Left cardiac atrium (tissue), 4 donors: ENCODE results near the gene ITSN1. TPM values are rescaled to one million over a fixed set of nuclear protein-coding genes. Genes with fewer than 3 reads are reported as not detected.
A peak's percentile ranks its signal among the peaks of the same experiment; 100 is the strongest.

ENCODE experiments used
- ATAC-seq, 2 donors: fragments of 200-7000 bp; cut with Tn5 transposase; one replicate each; pipeline ENCODE4 v1.9.1; 2020; ENCODE audit warnings: mild to moderate bottlenecking in 2 of 2, moderate library complexity in 2 of 2
- DNase-seq: peaks from one replicate; pipeline ENCODE4 v3.0.0-alpha.2; 2020
- intact Hi-C, 2 donors: fragments of 100-400 bp; cut with DNase I; formaldehyde crosslinking; loops; one replicate each; pipeline versions ENCODE4 v1.14.1 to v1.15.1; 2022 to 2023
- total RNA-seq, 2 donors: library from RNA; stranded (reverse); fragmentation: NEBNext Ultra II Directional; extraction: Animal tissue kit (Norgen Biotek cat#: 25700); gene quantifications; one replicate each; pipeline ENCODE4 v1.2.1, GENCODE V29; 2021
- donor health status: DM: no; HTN: yes; CAD: no.
- donor health status: DM: no; HTN: yes; CAD: no; lungs with severe emphysema.
- donor health status: DM: yes; HTN: yes; CAD: no.
- donor health status: Dilated cardiomyopathy.

The ITSN1 gene
- total RNA-seq, 2 donors from 2014 or later = 59.2 to 75.3 TPM

DNA sequence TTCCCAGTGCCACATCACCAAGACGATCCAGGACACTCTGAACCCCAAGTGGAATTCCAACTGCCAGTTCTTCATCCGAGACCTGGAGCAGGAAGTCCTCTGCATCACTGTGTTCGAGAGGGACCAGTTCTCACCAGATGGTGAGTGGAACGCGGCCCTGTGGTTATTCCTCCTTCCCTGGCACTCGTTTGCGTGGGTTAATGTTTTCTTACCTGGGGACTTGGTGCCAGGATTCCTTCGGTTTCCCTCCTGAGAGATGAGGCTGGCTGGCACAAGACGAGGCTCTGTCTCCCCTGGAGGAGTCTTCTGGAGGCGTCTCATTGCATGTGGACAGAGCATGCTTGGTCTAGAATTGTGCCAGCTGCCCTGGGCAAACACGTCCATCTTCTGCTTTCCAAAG lies 244.0 kb downstream of the ITSN1 start:
- ATAC-seq = no peak
- intact Hi-C loops = no loop called here
- DNase-seq = no peak

DNA sequence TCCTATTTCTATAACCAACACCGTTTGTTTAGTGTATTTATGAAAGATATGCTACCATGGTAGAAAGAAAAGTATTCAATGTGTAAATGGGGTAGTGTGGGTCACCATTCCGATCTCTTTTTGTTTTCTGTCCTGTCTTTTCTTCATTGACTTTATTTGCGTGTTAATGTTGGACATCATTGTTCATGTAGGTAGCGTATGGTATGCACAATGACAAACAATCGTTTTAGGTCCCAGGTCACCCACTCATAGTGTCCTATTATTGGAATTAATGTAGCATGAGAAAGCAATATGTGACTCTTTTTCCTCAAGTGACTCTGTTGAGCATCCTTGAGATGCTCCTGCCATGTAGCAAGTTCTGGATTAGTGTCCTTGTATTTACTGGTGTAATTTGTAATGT lies 247.9 kb downstream of the ITSN1 start:
- intact Hi-C loops = loop anchor here in 1 of 2 donors (10.0 kb wide), 1 partner anchor 245 kb away; the partner anchor contains the start of genes CRYZL1 and ITSN1
- no peak for ATAC-seq
- DNase-seq = no peak

DNA sequence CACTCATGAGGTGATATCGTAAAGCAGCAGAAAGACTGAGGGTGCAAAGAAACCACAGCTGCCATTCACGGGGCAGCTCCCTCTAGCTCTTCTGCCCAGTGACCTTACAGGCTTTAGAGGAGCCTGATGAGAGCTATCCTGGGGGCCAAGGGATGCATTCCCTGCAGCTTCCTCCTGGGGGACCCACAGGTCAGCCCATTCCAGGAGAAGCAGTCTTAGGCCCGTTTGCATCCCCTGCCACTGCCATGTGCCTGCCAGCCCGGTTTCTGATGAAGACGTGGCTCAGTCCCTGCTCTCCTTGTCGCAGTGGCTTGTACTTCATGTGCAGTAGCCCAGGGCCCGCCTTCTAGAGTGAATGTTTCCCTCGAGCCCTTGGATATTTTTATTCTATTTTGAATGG lies 250.6 kb downstream of the ITSN1 start:
- intact Hi-C loops = loop anchor here in 1 of 2 donors (10.0 kb wide), 1 partner anchor 248 kb away; the partner anchor contains the start of genes CRYZL1 and ITSN1
- DNase-seq = no peak
- no peak for ATAC-seq

DNA sequence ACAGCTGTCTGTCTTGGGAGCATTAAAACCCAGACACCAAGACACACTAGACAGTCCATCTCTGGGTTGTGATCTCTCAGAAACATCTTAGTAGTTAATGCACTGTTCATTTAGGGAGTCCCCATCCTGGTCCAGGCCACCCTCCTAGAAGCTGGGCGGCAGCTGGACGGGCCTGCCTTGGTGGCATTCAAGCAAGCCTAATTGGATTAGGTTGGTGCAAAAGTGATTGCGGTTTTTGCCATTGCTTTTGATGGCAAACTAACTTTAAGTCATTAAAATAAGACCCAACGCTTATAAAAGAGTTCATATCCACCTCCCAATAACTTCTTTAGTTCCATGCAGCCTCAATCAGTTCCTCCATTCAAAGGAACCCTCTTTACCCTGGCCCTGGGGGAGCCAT lies 251.6 kb downstream of the ITSN1 start:
- DNase-seq (no peak), ATAC-seq (no peak)
- intact Hi-C loops = loop anchor here in 1 of 2 donors (10.0 kb wide), 1 partner anchor 249 kb away; the partner anchor contains the start of genes CRYZL1 and ITSN1

DNA sequence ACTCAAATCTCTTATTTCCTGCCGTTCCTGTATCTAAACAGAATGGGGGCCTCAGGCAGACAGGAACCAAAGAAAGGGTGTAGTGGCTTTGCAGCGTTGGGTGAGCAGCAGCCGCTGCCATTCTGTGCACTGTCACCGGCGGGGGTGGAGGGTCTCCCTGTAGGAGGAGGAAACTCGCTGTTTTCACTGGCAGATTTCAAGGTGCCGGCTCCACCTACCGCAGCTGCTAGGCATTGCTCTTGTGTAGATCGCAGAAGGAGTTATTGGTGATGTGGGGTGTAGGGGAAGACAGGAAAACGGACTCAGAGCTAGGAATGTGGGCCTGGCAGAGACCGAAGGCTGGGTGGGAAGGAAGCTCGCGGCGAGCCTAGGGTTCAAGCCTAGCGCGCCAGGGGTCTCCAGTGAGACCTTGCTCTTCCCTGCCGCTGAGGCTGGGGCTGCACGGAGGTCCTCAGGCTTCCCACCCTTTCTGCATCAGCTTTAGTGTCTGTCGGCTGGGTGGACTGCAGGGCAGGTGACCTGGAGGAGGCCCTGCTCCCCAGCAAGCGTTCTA lies 252.5 kb downstream of the ITSN1 start:
- DNase-seq = peak; percentile 84
- ATAC-seq = peak; percentile 93 to 95

DNA sequence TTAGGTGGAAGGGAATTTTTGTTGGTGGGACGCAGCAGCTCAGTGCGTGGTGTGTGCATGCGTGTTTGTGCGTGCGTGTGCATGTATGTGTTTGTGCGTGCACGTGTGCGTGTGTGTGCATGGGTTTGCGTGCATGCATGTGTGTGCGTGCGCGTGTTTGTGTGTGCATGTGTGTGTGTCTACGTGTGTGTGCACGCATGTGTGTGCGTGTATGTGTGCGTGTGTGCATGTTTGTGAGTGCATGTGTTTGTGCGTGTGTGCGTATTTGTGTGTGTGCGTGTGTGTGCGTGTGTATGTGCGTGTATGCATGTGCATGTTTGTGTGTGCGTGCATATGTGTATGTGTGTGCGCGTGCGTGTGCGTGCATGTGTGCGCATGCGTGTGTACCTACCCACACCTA lies 253.1 kb downstream of the ITSN1 start:
- ATAC-seq (no peak), DNase-seq (no peak)
- intact Hi-C loops = loop anchor here in 1 of 2 donors (10.0 kb wide), 1 partner anchor 251 kb away; the partner anchor contains the start of genes CRYZL1 and ITSN1

More for the DNA sequence above, 252.5 kb downstream of the ITSN1 start:
- intact Hi-C loops = loop anchor here in 1 of 2 donors (10.0 kb wide), 1 partner anchor 250 kb away; the partner anchor contains the start of genes CRYZL1 and ITSN1

DNA sequence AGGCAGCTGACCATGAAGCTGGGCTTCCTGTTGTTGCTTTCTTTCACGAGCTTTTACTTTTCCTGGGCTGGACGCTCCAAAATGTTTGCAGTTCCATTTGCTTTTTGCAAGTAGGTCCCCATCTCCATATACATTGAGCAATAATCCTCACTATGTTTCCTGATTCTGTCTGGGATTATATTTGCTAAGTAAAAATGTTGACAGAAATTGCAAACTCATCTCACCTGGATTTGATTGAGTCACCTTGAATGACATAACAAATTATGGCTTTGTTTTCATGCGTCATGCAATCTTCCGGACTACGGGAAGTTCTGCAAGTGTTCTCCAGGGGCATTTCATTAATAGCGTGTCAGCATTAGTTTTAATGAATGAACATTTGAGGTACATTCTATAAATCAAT lies 254.4 kb downstream of the ITSN1 start:
- DNase-seq (no peak), ATAC-seq (no peak)
- intact Hi-C loops = loop anchor here in 1 of 2 donors (10.0 kb wide), 1 partner anchor 252 kb away; the partner anchor contains the start of genes CRYZL1 and ITSN1

DNA sequence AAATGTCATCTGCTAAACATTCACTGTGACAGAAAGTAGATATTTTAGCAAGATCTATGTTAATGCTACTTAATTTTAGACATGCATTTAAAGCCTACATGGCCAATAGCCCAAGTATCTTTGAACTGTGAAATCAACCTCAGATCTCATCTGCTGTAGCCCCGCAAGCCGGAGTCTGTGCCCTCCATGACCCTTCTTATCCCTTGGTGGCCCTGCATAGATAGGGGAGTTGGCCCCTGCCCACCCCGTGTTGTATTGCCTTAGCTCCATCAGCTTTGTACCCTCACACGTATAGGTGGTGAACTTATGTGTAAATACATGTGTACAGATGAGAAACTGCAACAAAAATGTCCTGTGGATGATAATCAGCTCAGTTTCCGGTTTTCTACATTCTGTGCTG lies 254.8 kb downstream of the ITSN1 start:
- ATAC-seq (no peak), DNase-seq (no peak)
- intact Hi-C loops = loop anchor here in 1 of 2 donors (10.0 kb wide), 1 partner anchor 252 kb away; the partner anchor contains the start of genes CRYZL1 and ITSN1

DNA sequence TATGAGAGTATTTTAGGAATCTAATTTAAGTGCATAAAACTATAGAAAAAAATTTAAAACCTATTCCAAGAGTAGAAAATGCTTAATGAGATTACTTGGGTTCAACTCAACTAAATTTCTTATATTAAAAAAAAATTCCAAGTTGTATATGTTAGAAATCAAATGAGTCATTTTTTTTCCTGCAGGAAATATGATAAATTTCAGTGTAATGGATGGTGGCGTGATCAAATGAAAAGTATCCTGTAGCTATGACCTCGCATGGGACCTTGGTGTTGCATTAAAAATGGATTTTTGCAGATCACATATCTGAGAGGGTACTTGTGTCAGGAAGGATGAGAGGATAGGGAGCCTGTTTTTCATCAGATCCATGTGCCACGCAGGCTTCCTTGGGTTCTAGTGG lies 255.4 kb downstream of the ITSN1 start:
- no peak for ATAC-seq
- intact Hi-C loops = loop anchor here in 1 of 2 donors (10.0 kb wide), 1 partner anchor 253 kb away; the partner anchor contains the start of genes CRYZL1 and ITSN1

DNA sequence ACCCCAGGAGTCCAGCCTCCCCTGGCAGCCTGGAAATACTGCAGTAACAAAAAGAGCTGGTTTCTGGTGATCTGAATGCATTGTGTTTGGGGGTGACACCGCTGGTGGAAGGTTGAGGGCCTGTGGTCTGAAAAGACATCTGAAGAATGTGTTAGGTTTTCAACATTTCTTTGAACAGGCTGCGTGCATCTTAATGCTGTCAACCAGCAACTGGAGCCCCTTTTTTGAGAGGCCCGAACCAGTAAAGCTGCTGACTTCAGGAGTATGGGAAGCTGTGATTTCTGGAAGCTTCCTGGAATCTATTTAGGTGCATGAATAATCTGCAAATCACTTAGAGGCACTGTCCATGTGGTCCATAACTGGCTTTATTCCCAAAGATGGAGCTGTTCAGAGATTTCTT lies 256.3 kb downstream of the ITSN1 start:
- no peak for DNase-seq
- no peak for ATAC-seq
- intact Hi-C loops = loop anchor here in 1 of 2 donors (10.0 kb wide), 1 partner anchor 254 kb away; the partner anchor contains the start of genes CRYZL1 and ITSN1

More for the DNA sequence above, 255.4 kb downstream of the ITSN1 start:
- DNase-seq = no peak

DNA sequence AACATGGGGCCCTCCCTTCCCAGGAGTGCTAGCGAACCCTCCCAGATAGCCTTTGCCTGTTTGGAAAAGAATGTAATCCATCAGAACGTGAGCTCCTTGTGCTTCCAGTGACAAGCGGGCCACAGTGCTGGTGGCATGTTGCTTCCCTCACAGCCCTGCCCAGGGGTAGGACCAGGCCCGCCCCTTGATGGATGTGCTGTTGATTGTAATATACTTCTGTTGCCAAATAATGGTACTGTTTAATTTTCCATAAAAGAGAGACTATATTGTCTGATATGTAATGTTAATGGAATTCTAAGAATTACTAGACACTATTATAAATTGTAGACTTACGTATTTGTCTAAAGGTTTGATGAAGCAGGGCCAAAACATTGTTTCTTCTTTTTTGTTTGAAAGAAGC lies 256.9 kb downstream of the ITSN1 start:
- DNase-seq = no peak
- ATAC-seq = no peak
- intact Hi-C loops = loop anchor here in 1 of 2 donors (10.0 kb wide), 1 partner anchor 254 kb away; the partner anchor contains the start of genes CRYZL1 and ITSN1

DNA sequence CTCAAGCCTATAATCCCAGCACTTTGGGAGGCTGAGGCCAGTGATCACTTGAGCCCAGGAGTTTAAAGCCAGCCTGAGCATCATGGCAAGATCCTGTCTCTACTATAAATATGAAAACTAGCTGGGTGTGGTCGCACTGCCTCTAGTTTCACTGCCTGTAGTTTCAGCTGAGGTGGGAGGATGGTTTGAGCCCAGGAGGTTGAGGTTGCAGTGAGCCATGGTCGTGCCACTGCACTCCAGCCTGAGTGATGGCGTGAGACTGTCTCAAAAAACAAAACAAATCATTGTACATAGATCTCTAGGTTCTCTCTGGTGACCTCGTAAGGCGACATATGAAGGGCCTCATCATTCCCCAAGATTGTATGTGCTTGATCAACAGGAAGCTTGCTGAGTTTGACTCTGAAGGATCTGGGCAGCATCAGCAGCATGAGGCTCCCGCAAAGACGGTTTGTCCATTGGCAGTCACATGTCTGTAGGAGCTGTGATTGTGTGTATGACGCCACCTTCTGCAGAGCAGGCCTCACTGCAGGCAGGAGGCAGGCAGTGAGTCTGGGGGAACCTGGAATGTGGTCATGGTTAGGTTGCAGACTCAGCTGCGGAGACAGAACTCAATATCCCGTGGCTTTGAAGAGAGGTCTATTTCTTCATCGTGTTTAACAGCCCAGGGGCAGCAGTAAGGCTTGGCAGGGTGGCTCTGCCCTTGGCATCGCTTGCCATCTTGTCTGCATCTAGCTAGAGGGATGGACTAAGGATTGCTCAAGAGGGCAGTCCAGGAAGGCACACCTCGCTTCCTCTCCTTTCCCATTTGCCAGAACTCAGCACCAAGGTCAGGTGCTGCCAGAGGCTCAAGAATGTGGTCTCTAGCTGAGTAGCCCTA lies 259.3 kb downstream of the ITSN1 start:
- peak; percentile 78 for ATAC-seq
- intact Hi-C loops = no loop called here
- peak; percentile 41 for DNase-seq

DNA sequence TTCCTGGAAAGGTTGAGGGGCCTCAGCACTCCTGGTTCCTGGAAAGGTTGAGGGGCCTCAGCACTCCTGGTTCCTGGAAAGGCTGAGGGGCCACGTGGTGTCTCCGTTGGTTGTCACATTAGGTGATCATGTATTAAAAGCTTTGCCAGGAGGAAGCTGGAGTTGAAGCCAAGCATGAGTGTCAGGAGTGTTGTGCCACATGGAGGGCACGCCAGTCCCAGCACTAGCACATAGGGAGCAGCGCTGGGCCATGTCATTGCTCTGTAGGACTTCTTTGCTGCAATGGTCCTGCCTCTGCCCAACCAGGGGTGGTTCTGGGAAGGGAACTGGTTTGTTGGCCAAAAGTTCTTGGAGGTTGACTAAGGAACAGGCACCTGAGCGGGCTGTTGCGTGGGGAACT lies 260.0 kb downstream of the ITSN1 start:
- ATAC-seq (peak; percentile 28 to 48), DNase-seq (no peak)
- intact Hi-C loops = no loop called here

DNA sequence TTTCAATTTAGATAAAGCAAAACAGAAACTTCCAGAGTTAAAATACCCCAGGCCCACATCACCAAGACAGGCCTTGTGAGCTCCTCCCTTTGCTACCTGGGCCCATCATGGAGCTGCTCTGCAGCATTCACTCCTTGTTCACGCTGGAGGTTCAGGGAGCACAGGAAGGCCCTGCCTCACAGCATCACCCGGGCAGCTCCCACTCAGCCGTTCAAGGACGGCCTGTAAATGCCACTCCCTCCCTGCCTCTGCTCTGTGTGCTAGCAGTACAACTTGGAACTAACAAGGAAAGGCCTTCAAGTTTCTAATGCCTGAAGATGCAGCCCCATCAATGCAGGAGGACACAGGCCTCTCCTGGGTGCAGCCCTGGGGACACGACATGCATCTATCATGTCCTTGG lies 261.7 kb downstream of the ITSN1 start:
- DNase-seq (no peak), ATAC-seq (no peak)
- intact Hi-C loops = no loop called here

DNA sequence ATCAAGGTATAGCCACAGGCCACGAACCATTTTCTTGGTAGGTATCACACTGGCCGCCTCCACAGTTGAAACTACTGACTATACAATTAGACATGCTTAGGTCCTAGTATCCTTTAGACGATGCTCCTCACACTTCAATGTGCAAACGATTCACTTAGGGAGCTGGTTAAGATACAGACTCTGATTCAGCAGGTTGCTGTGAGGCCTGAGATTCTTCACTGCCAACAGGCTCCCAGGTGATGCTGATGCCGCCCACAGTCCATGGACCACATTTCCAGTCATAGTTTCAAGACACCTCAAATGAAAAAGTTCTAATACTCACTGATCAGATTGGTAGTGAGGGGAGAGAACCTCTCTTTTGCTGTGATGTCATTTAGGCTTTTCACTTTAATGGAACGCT lies 266.5 kb downstream of the ITSN1 start:
- no peak for ATAC-seq
- no peak for DNase-seq
- intact Hi-C loops = no loop called here

DNA sequence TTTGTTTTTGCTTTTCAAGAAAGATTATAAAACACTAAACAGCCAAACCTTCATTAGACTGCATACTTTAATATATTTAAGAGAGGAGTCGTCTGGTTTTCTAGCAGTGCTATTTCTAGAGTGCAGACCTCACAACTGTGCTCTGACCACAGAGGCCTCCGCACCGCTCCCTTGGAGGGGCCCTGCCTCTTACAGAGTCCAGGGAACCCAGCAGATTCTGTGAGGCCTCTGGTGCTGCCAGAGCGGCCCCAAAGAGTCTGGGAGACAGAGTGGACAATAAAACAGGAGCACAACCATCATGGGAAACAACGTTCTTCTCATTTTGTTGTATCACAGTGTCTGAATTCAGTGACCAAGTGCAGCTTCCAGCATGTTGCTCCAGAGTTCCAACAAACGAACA lies 267.5 kb downstream of the ITSN1 start:
- no peak for ATAC-seq
- intact Hi-C loops = no loop called here
- no peak for DNase-seq

DNA sequence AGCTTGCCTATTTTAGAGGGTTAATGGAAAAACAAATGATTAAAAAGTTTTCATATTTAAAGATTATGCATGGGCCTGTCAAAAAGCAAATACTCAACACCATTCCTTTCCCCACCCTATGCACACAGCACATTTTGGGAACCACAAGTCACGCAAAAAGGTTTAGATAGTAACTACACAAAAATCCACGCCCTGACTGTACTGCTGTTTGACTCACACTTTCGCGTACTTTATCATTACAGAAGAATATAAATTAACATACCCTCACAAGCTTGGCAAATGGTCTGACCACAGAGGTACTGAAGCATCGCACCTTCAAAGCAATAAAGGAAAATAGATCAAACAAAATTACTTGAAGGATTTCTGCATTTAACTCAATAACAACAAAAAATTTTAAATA lies 271.9 kb downstream of the ITSN1 start:
- DNase-seq (no peak), ATAC-seq (no peak)
- intact Hi-C loops = no loop called here

DNA sequence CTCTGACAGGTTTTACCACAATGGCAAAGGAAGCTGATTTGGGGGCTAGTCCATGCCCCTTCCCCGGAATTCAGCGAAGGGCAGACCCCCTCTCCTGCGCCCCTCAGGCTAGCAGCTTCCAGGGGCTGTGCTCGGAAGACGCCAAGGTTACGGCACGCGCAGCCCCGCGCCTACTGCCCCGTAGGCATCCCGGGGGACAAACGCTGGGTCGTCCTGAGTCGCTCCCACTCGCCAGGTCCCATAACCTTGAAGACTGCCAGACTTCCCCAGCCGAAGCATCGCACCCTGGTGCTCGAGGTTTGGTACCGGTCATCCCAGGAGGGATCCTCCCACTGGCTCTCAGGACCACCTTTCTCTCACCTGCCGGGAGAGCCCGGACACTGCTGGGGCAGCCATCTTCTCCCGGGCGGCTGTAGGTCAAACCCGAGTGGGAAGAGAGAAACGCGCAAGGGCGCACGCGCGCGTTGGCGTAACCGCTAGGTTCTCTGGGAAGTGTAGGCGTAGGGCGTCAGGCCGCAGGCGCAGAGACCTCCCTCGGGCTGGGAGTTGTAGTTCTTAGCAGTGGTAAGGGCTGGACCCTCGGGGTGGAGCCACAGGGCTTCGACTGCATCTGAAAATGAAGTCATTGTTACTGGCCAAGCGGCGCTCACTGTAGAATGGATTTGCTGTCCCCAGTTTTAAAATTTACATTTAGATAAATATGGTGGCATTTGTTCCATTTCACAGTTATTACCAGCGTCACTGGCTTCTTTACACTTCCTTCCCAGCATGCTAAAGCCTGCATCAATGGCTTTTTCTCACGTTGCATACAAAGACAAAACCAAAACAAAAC lies 273.3 kb downstream of the ITSN1 start, which contains the start of gene ATP5PO:
Gene ATP5PO, minus strand, starts transcription at position 437 of the 832 bp plus-strand sequence. Its CDS starts 41 bp downstream, at position 396.
- DNase-seq = peak; percentile 99
- peak; percentile 99 to 100 for ATAC-seq
- intact Hi-C loops = no loop called here

DNA sequence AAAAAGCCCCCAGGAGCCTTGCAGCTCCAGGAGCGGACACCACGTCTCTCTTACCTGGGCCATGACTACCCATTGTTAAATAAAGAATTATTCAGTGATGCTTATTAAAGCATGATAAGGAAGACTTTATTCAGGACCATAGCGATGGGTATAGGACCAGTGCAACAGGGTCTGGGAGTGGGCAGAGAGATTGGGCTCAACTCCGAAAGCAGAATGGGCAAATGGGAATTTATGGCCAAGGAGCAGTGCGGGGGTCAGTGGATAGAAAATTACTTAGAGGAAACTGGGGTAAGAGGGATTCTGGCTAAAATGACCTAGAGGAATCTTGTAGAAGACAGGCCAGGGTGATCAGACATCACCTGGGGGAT lies 273.9 kb downstream of the ITSN1 start:
- ATAC-seq (peak in 1 of 2 donors; percentile 3), DNase-seq (no peak)
- intact Hi-C loops = no loop called here
